ENCODE results near the gene KIF15. TPM values are rescaled to one million over a fixed set of nuclear protein-coding genes. Genes with fewer than 3 reads are reported as not detected.

The KIF15 gene
- total RNA-seq, 1 experiment from 2014 or later: 23.7 TPM

- H3K4me3 Mint-ChIP-seq: peak overlapping the region; percentile 90
- peaks cover 58% of the 10 kb centered on the region for H3K36me3 Mint-ChIP-seq
- H3K4me1 Mint-ChIP-seq: peaks cover 16% of the 10 kb centered on the region
- H3K9me3 Mint-ChIP-seq: peaks cover 37% of the 10 kb centered on the region
- peak overlapping the region; percentile 95 for H3K27ac Mint-ChIP-seq
- no peaks in the 10 kb centered on the region; the same call in 1 of the 2 replicates for H3K27me3 Mint-ChIP-seq (ENCODE audit: low read depth)
- DNase-seq (ENCODE audit: low spot score): no peak
- no peak for TF ChIP-seq E2F4 (CRISPR knock-in tag; IDR thresholded peaks at IDR 0.05; ENCODE audit: borderline replicate concordance, low read depth)
- TF ChIP-seq HMGA2 (CRISPR knock-in tag; IDR thresholded peaks at IDR 0.05): no peak
- ChIA-PET CTCF (interaction anchor here (0.8 to 2.0 kb wide), 3 partner anchors 101 to 230 kb away, joined by 3 to 6 read pairs (median 4); no protein-coding TSS in a partner anchor), POLR2A (interaction anchor here (1.6 kb wide), 1 partner anchor 178 kb away, joined by 6 read pairs; the partner anchor contains the start of gene ZNF660)
- ATAC-seq: no peak
Observed at GRCh38 chr3:44762690-44763089, 1.1 kb downstream of the KIF15 start.

GRCh38 chr3:44764248-44764647 is 2.7 kb downstream of the KIF15 start:
- Mint-ChIP-seq H3K27ac (no peak overlapping the region), H3K9me3 (peaks cover 41% of the 10 kb centered on the region), H3K36me3 (peaks cover 58% of the 10 kb centered on the region), H3K4me3 (no peak overlapping the region), H3K4me1 (peaks cover 12% of the 10 kb centered on the region), H3K27me3 (ENCODE audit: low read depth) (no peaks in the 10 kb centered on the region; the same call in 1 of the 2 replicates)
- ChIA-PET POLR2A (no interaction called here), CTCF (no interaction called here)
- TF ChIP-seq SMAD3 (CRISPR knock-in tag; IDR thresholded peaks at IDR 0.05; ENCODE audit: borderline replicate concordance) (no peak), ZNF138 (CRISPR knock-in tag; conservative IDR thresholded peaks at IDR 0.05) (no peak), ERG (CRISPR knock-in tag; IDR thresholded peaks at IDR 0.05) (no peak), ZNF232 (CRISPR knock-in tag; IDR thresholded peaks at IDR 0.05) (no peak), JAZF1 (CRISPR knock-in tag; IDR thresholded peaks at IDR 0.05) (no peak), MAX (CRISPR knock-in tag; IDR thresholded peaks at IDR 0.05) (no peak), ZNF512 (CRISPR knock-in tag; IDR thresholded peaks at IDR 0.05; ENCODE audit: borderline replicate concordance) (no peak), ESRRA (CRISPR knock-in tag; IDR thresholded peaks at IDR 0.05; ENCODE audit: borderline replicate concordance) (no peak), SMAD4 (CRISPR knock-in tag; IDR thresholded peaks at IDR 0.05) (no peak), FOXP1 (CRISPR knock-in tag; IDR thresholded peaks at IDR 0.05; ENCODE audit: borderline replicate concordance) (no peak), GTF2I (CRISPR knock-in tag; conservative IDR thresholded peaks at IDR 0.05) (no peak), ZNF281 (CRISPR knock-in tag; IDR thresholded peaks at IDR 0.05) (no peak), FOXP4 (CRISPR knock-in tag; IDR thresholded peaks at IDR 0.05) (no peak), NFE2L1 (CRISPR knock-in tag; IDR thresholded peaks at IDR 0.05) (no peak), GRHL2 (CRISPR knock-in tag; IDR thresholded peaks at IDR 0.05; ENCODE audit: insufficient replicate concordance, severe bottlenecking) (no peak), TP53 (CRISPR knock-in tag; IDR thresholded peaks at IDR 0.05) (no peak), ZSCAN18 (CRISPR knock-in tag; IDR thresholded peaks at IDR 0.05) (no peak), E2F5 (CRISPR knock-in tag; IDR thresholded peaks at IDR 0.05) (no peak), ATF3 (CRISPR knock-in tag; conservative IDR thresholded peaks at IDR 0.05) (no peak)
- DNase-seq (ENCODE audit: low spot score) (no peak), ATAC-seq (no peak)

Measured in WTC11 (cell line).